ENCODE measurements around the gene NR5A2.

- TF ChIP-seq, protein P1, sequence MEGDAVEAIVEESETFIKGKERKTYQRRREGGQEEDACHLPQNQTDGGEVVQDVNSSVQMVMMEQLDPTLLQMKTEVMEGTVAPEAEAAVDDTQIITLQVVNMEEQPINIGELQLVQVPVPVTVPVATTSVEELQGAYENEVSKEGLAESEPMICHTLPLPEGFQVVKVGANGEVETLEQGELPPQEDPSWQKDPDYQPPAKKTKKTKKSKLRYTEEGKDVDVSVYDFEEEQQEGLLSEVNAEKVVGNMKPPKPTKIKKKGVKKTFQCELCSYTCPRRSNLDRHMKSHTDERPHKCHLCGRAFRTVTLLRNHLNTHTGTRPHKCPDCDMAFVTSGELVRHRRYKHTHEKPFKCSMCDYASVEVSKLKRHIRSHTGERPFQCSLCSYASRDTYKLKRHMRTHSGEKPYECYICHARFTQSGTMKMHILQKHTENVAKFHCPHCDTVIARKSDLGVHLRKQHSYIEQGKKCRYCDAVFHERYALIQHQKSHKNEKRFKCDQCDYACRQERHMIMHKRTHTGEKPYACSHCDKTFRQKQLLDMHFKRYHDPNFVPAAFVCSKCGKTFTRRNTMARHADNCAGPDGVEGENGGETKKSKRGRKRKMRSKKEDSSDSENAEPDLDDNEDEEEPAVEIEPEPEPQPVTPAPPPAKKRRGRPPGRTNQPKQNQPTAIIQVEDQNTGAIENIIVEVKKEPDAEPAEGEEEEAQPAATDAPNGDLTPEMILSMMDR (conservative IDR thresholded peaks at IDR 0.05 in 1 of 2, IDR thresholded peaks at IDR 0.05 in 1 of 2; ENCODE audit: extremely low read depth in 1 of 2, insufficient read depth in 1 of 2, low read depth in 1 of 2, low read length in 2 of 2): peak; percentile 24 to 37
- no peak for TF ChIP-seq EZH2 (IDR thresholded peaks at IDR 0.05; ENCODE audit: borderline replicate concordance, low read length)
Measured at GRCh38 chr1:200090252-200091159, 63.0 kb downstream of the NR5A2 start.

All from mammary epithelial cell (primary cell).